Parathyroid adenoma (tissue), 2 donors: ENCODE measurements around the gene POLD3.

Source experiments
- H2AFZ ChIP-seq: fragments of 300-600 bp; sonication (generic); one replicate; pipeline ENCODE4 v1.7.0; 2017; ENCODE audit warnings: antibody characterized with exemption, mild to moderate bottlenecking
- H3K27ac ChIP-seq: fragments of 300-600 bp; sonication (generic); one replicate; pipeline ENCODE4 v1.7.0; 2017
- H3K27me3 ChIP-seq: fragments of 300-600 bp; sonication (generic); one replicate; pipeline ENCODE4 v1.7.0; 2017; ENCODE audit warnings: low read length; ENCODE audit not compliant: control insufficient read depth, insufficient read depth
- H3K36me3 ChIP-seq: fragments of 300-600 bp; sonication (generic); one replicate; pipeline ENCODE4 v1.7.0; 2017; ENCODE audit warnings: low read length; ENCODE audit not compliant: control insufficient read depth, insufficient read depth
- H3K4me1 ChIP-seq: fragments of 300-600 bp; sonication (generic); one replicate; pipeline ENCODE4 v1.7.0; 2017; ENCODE audit warnings: control low read depth
- H3K4me2 ChIP-seq: fragments of 300-600 bp; sonication (generic); one replicate; pipeline ENCODE4 v1.7.0; 2017; ENCODE audit warnings: low read length
- H3K4me3 ChIP-seq: fragments of 300-600 bp; sonication (generic); one replicate; pipeline ENCODE4 v1.7.0; 2017; ENCODE audit warnings: low read depth, low read length
- H3K79me2 ChIP-seq: fragments of 300-600 bp; sonication (generic); one replicate; pipeline ENCODE4 v1.7.0; 2017; ENCODE audit warnings: control low read depth
- H3K9ac ChIP-seq: fragments of 300-600 bp; sonication (generic); one replicate; pipeline ENCODE4 v1.7.0; 2017; ENCODE audit warnings: mild to moderate bottlenecking
- H3K9me3 ChIP-seq: fragments of 300-600 bp; sonication (generic); one replicate; pipeline ENCODE4 v1.7.0; 2017; ENCODE audit warnings: low read length; ENCODE audit not compliant: control insufficient read depth
- CTCF ChIP-seq: fragments of 300-600 bp; sonication (generic); IDR thresholded peaks from one replicate; pipeline ENCODE4 v1.7.0; 2017; ENCODE audit warnings: antibody characterized with exemption, mild to moderate bottlenecking
- donor health status: primary hyperparathyroidism.

Gene POLD3

DNA sequence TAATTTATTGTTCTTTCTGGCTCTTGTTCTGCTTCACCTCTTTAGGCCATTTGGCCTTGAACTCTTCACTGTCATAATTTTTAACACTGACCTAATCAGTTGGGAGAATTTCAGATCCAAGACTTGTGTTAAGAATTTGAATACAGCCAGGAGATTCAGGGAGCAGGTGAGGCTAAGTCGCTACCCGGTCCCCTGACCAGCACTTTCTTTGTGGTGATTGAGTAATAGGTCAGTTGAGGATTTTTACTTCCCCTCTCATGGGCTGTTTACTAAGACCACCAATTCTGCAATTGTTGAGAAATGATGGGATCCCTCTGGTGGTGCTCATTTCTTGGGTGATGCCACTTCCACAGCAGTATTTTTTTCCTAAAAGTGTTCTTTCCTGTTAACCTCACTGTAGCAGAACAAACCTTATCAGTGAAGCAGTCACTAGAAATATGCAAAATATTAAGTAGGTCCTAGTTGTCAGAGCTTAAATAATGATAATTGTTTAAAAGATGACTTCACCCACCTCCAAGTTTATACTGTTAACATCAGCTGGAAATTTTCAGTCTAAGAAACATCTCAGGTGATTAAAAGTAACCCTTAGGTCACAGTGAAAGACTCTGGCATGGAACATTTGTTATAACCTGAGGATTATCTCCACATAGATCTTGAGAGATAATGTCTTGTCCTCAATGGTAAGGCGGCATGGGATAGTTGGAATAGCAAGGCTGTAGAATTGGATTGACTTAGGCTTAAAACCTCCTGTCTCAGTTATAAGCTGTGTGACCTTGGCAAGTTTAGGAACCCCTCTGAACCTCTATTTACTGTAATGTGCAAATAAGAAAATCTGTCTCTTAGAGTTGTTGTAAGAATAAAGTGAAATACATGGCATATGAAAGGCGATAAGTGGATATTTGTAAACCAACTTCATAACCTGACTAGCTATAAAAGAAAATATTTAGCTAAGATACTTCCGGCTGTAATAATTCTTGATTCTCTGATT is 41.3 kb downstream of the POLD3 start:
- Histone ChIP-seq H3K9me3 (no peaks in the 10 kb centered on the region), H3K4me1 (no peaks in the 10 kb centered on the region), H3K27me3 (no peaks in the 10 kb centered on the region), H3K4me2 (no peak overlapping the region), H3K4me3 (no peak overlapping the region), H2AFZ (no peak overlapping the region), H3K9ac (no peak overlapping the region), H3K36me3 (no peaks in the 10 kb centered on the region), H3K27ac (no peak overlapping the region), H3K79me2 (no peaks in the 10 kb centered on the region)
- TF ChIP-seq CTCF, result no peak

DNA sequence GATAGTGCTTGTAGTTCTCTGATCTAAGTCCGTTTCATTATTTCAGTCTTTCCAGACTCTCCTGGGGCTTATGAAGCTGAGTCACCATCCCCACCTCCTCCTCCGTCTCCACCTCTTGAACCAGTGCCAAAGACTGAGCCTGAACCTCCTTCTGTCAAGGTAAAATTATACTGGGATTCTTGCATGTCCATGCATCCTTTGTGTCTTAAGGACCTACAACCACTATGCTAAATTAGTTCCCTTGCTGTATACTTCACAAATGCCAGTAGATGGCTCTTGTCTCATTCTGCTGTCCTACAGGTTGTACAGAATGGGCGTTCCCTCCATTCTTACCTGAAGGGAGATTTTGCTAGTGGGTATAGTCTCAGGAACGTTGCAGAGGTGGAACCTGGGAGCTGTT is 42.2 kb downstream of the POLD3 start:
- H3K9ac ChIP-seq, result no peak overlapping the region
- no peaks in the 10 kb centered on the region for H3K79me2 ChIP-seq
- H2AFZ ChIP-seq, result no peak overlapping the region
- TF ChIP-seq CTCF, result no peak
- no peak overlapping the region for H3K27ac ChIP-seq
- no peaks in the 10 kb centered on the region for H3K9me3 ChIP-seq
- no peaks in the 10 kb centered on the region for H3K27me3 ChIP-seq
- no peak overlapping the region for H3K4me2 ChIP-seq
- no peaks in the 10 kb centered on the region for H3K4me1 ChIP-seq
- no peak overlapping the region for H3K4me3 ChIP-seq
- no peaks in the 10 kb centered on the region for H3K36me3 ChIP-seq

- H3K79me2 ChIP-seq, result no peaks in the 10 kb centered on the region
These were observed 44.3 kb downstream of the POLD3 start for GRCh38 chr11:74636630-74637184.

GRCh38 chr11:74637700-74638099 is 45.3 kb downstream of the POLD3 start:
- no peak overlapping the region for H3K27ac ChIP-seq

More at GRCh38 chr11:74636630-74637184, 44.3 kb downstream of the POLD3 start:
- Histone ChIP-seq H3K9me3 (no peaks in the 10 kb centered on the region), H3K27me3 (no peaks in the 10 kb centered on the region), H3K36me3 (no peaks in the 10 kb centered on the region), H3K4me3 (no peak overlapping the region), H2AFZ (no peak overlapping the region), H3K9ac (no peak overlapping the region), H3K27ac (no peak overlapping the region), H3K4me2 (no peak overlapping the region), H3K4me1 (no peaks in the 10 kb centered on the region)
- TF ChIP-seq CTCF, result no peak

More at GRCh38 chr11:74637700-74638099, 45.3 kb downstream of the POLD3 start:
- Histone ChIP-seq H3K9me3 (no peaks in the 10 kb centered on the region), H3K27me3 (no peaks in the 10 kb centered on the region), H3K9ac (no peak overlapping the region), H3K4me2 (no peak overlapping the region), H3K79me2 (no peaks in the 10 kb centered on the region), H3K36me3 (no peaks in the 10 kb centered on the region), H2AFZ (no peak overlapping the region), H3K4me3 (no peak overlapping the region), H3K4me1 (no peaks in the 10 kb centered on the region)
- no peak for TF ChIP-seq CTCF
